ENCODE results near the gene MOG. TPM values are rescaled to one million over a fixed set of nuclear protein-coding genes. Genes with fewer than 3 reads are reported as not detected.

Gene MOG
- polyA plus RNA-seq, 4 donors: not detected

Other genes starting within 250 kb of the MOG start
- gene OR12D1, start 242.2 kb upstream of the MOG start, polyA plus RNA-seq (ENCODE audit: insufficient read length in 4 of 4): not detected
- gene OR10C1, start 217.8 kb upstream of the MOG start, polyA plus RNA-seq (ENCODE audit: insufficient read length in 4 of 4): not detected
- not detected for gene OR11A1, start 200.0 kb upstream of the MOG start, polyA plus RNA-seq (ENCODE audit: insufficient read length in 4 of 4)
- not detected for gene OR2H1, start 199.9 kb upstream of the MOG start, polyA plus RNA-seq (ENCODE audit: insufficient read length in 4 of 4)
- gene MAS1L, start 169.1 kb upstream of the MOG start, polyA plus RNA-seq (ENCODE audit: insufficient read length in 4 of 4): not detected
- gene UBD, start 97.4 kb upstream of the MOG start, polyA plus RNA-seq (ENCODE audit: insufficient read length in 4 of 4): 1 to 10 TPM in 1 of 4 donors, under 1 TPM in 3; 0.48 to 2.0 (median 0.74) TPM
- gene OR2H2, start 72.0 kb upstream of the MOG start, polyA plus RNA-seq (ENCODE audit: insufficient read length in 4 of 4): under 1 TPM; 0.16 to 0.25 (median 0.21) TPM
- 100 to 1,000 TPM in 1 of 4 donors, 10 to 100 TPM in 3; 54.1 to 108 (median 81.6) TPM for gene GABBR1, start 23.9 kb upstream of the MOG start, polyA plus RNA-seq (ENCODE audit: insufficient read length in 4 of 4)
- gene ZFP57, start 24.1 kb downstream of the MOG start, polyA plus RNA-seq (ENCODE audit: insufficient read length in 4 of 4): under 1 TPM in 2 of 4 donors, not detected in 2; 0.20 to 0.26 TPM
- gene HLA-F, start 66.3 kb downstream of the MOG start, polyA plus RNA-seq (ENCODE audit: insufficient read length in 4 of 4): 1 to 10 TPM; 4.9 to 8.4 (median 5.9) TPM
- 10 to 100 TPM in 1 of 4 donors, 1 to 10 TPM in 2, under 1 TPM in 1; 0.57 to 10.5 (median 4.4) TPM for gene HLA-G, start 170.7 kb downstream of the MOG start, polyA plus RNA-seq (ENCODE audit: insufficient read length in 4 of 4)

Measured in left renal pelvis (tissue), 4 donors.